MM.1S (cell line): Measurements from ENCODE around the gene PSMB2.

Experiments
- DNase-seq: peaks from one replicate; pipeline ENCODE4 v3.0.0-alpha.2; 2015
- H2AFZ ChIP-seq: fragments of 300-600 bp; sonication (generic); 2 replicates; pipeline ENCODE4 v1.6.0; 2016; ENCODE audit warnings: antibody characterized with exemption, low read length
- H3F3A ChIP-seq: fragments of 300-600 bp; sonication (generic); 2 replicates; pipeline ENCODE4 v1.6.1; 2016; ENCODE audit warnings: mild to moderate bottlenecking, antibody characterized with exemption, low read length, moderate library complexity, mixed read lengths; ENCODE audit not compliant: insufficient read depth
- H3K27ac ChIP-seq: fragments of 300-600 bp; sonication (generic); 2 replicates; pipeline ENCODE4 v1.5.1; 2016; ENCODE audit warnings: mild to moderate bottlenecking, low read length
- H3K27me3 ChIP-seq: fragments of 300-600 bp; sonication (generic); replicated peaks from 2 replicates; pipeline ENCODE4 v1.6.0; 2016; ENCODE audit warnings: low read length; ENCODE audit not compliant: insufficient read depth
- H3K36me3 ChIP-seq: fragments of 300-600 bp; sonication (generic); replicated peaks from 2 replicates; pipeline ENCODE4 v1.6.1; 2016; ENCODE audit warnings: mild to moderate bottlenecking, low read length, mixed read lengths; ENCODE audit not compliant: insufficient read depth
- H3K4me1 ChIP-seq: fragments of 300-600 bp; sonication (generic); 2 replicates; pipeline ENCODE4 v1.6.1; 2016; ENCODE audit warnings: low read length, mixed read lengths
- H3K4me2 ChIP-seq: fragments of 300-600 bp; sonication (generic); 2 replicates; pipeline ENCODE4 v1.6.0; 2016; ENCODE audit warnings: low read depth, low read length
- H3K4me3 ChIP-seq: fragments of 300-600 bp; sonication (generic); 2 replicates; pipeline ENCODE4 v1.5.1; 2016; ENCODE audit warnings: low read length, mixed read lengths
- H3K79me2 ChIP-seq: fragments of 300-600 bp; sonication (generic); 2 replicates; pipeline ENCODE4 v1.6.1; 2016; ENCODE audit warnings: mixed run types, low read length, mixed read lengths
- H3K9ac ChIP-seq: fragments of 300-600 bp; sonication (generic); 2 replicates; pipeline ENCODE4 v1.6.1; 2016; ENCODE audit warnings: low read length, mixed read lengths
- H3K9me2 ChIP-seq: fragments of 300-600 bp; sonication (generic); replicated peaks from 2 replicates; pipeline ENCODE4 v1.6.1; 2016; ENCODE audit warnings: mild to moderate bottlenecking, low read length, mixed read lengths; ENCODE audit not compliant: insufficient read depth
- H3K9me3 ChIP-seq: fragments of 300-600 bp; sonication (generic); replicated peaks from 2 replicates; pipeline ENCODE4 v1.6.1; 2016; ENCODE audit warnings: mild to moderate bottlenecking, low read length, mixed read lengths; ENCODE audit not compliant: insufficient read depth
- H4K20me1 ChIP-seq: fragments of 300-600 bp; sonication (generic); 2 replicates; pipeline ENCODE4 v1.6.1; 2016; ENCODE audit warnings: mild to moderate bottlenecking, low read length, moderate library complexity, mixed read lengths; ENCODE audit not compliant: insufficient read depth
- CTCF ChIP-seq: fragments of 300-600 bp; sonication (generic); IDR thresholded peaks from 2 replicates; pipeline ENCODE4 v1.5.1; 2016; ENCODE audit warnings: antibody characterized with exemption, low read length, mixed read lengths
- EZH2 ChIP-seq: fragments of 300-600 bp; sonication (generic); optimal IDR thresholded peaks from 2 replicates; pipeline ENCODE3; 2017; ENCODE audit warnings: low read depth, mild to moderate bottlenecking, antibody characterized with exemption, low read length, mixed read lengths
- EZH2phosphoT487 ChIP-seq: fragments of 300-600 bp; sonication (generic); IDR thresholded peaks from 2 replicates; pipeline ENCODE4 v1.6.1; 2018; ENCODE audit warnings: antibody characterized with exemption, low read length

Gene PSMB2

GRCh38 chr1:35561972-35562680 lies 79.2 kb downstream of the PSMB2 start:
- no peak overlapping the region for H3K27ac ChIP-seq
- DNase-seq, result no peak
- peaks cover 6% of the 10 kb centered on the region for H3K79me2 ChIP-seq
- H3K4me3 ChIP-seq, result no peak overlapping the region
- no peaks in the 10 kb centered on the region for H3K36me3 ChIP-seq
- 0 out of 2 replicates have a peak, but pooled peaks cover 3% of the 10 kb centered on the region for H3F3A ChIP-seq
- H4K20me1 ChIP-seq, result no peaks in the 10 kb centered on the region
- TF ChIP-seq CTCF (no peak), EZH2 (no peak), EZH2phosphoT487 (no peak)
- H3K27me3 ChIP-seq, result no peaks in the 10 kb centered on the region
- H2AFZ ChIP-seq, result no peak overlapping the region
- H3K9me2 ChIP-seq, result no peaks in the 10 kb centered on the region
- H3K9me3 ChIP-seq, result no peaks in the 10 kb centered on the region
- H3K9ac ChIP-seq, result no peak overlapping the region
- H3K4me2 ChIP-seq, result no peak overlapping the region
- H3K4me1 ChIP-seq, result no peaks in the 10 kb centered on the region

GRCh38 chr1:35561297-35561971 lies 79.9 kb downstream of the PSMB2 start:
- no peaks in the 10 kb centered on the region for H3K27me3 ChIP-seq
- peaks cover 2% of the 10 kb centered on the region for H3K4me1 ChIP-seq
- H3K9ac ChIP-seq, result no peak overlapping the region
- TF ChIP-seq CTCF, result no peak
- no peak for TF ChIP-seq EZH2phosphoT487
- TF ChIP-seq EZH2, result no peak
- H3K4me3 ChIP-seq, result no peak overlapping the region
- H3K4me2 ChIP-seq, result no peak overlapping the region
- H4K20me1 ChIP-seq, result no peaks in the 10 kb centered on the region
- no peak overlapping the region for H2AFZ ChIP-seq
- H3K36me3 ChIP-seq, result no peaks in the 10 kb centered on the region
- H3K9me2 ChIP-seq, result no peaks in the 10 kb centered on the region
- no peak overlapping the region for H3K27ac ChIP-seq
- H3K9me3 ChIP-seq, result no peaks in the 10 kb centered on the region
- peaks cover 13% of the 10 kb centered on the region for H3K79me2 ChIP-seq
- peaks cover 8% of the 10 kb centered on the region; the same call in 1 of the 2 replicates for H3F3A ChIP-seq
- DNase-seq, result no peak

- no peaks in the 10 kb centered on the region for H3K9me3 ChIP-seq
- H3K4me3 ChIP-seq, result no peak overlapping the region
- H3K27ac ChIP-seq, result no peak overlapping the region
- H3K4me1 ChIP-seq, result peaks cover 11% of the 10 kb centered on the region
- no peaks in the 10 kb centered on the region for H3K9me2 ChIP-seq
- no peak overlapping the region for H3K4me2 ChIP-seq
- H3K9ac ChIP-seq, result no peak overlapping the region
- no peaks in the 10 kb centered on the region for H4K20me1 ChIP-seq
- no peak for DNase-seq
- H3K79me2 ChIP-seq, result peaks cover 22% of the 10 kb centered on the region
- TF ChIP-seq EZH2, result no peak
- no peak for TF ChIP-seq EZH2phosphoT487
- TF ChIP-seq CTCF, result no peak
- peaks cover 9% of the 10 kb centered on the region; the same call in 1 of the 2 replicates for H3F3A ChIP-seq
- H3K27me3 ChIP-seq, result no peaks in the 10 kb centered on the region
- H2AFZ ChIP-seq, result no peak overlapping the region
- no peaks in the 10 kb centered on the region for H3K36me3 ChIP-seq
Measured at GRCh38 chr1:35560256-35561225, 80.8 kb downstream of the PSMB2 start.
